HCT116 (cell line): ENCODE data around the gene EXOC6B. TPM values are rescaled to one million over a fixed set of nuclear protein-coding genes. Genes with fewer than 3 reads are reported as not detected.

ENCODE experiments used
- ATAC-seq: fragments of 200-7000 bp; cut with Tn5 transposase; 2 replicates; pipeline ENCODE4 v1.9.1; 2020; ENCODE audit warnings: mild to moderate bottlenecking, moderate library complexity
- BruUV-seq: library from RNA; stranded (reverse); fragments of 400-500 nt; replicated peaks from 2 replicates; lab custom pipeline; 2021; lab: Mats Ljungman, UMichigan
- CTCF ChIA-PET: fragments of 300-600 bp; sonication (Branson Sonifier 250); formaldehyde crosslinking; loops from one replicate; lab custom pipeline; 2021; ENCODE audit warnings: antibody characterized with exemption; lab: Charles Lee
- POLR2A ChIA-PET: fragments of 300-600, 350-600 bp; sonication (Branson Sonifier 250); formaldehyde crosslinking; loops from one replicate; lab custom pipeline; 2021; ENCODE audit warnings: antibody characterized with exemption; lab: Charles Lee
- RAD21 ChIA-PET, 2 experiments: fragments of 300-600 bp; sonication (Branson Sonifier 250); formaldehyde crosslinking; loops; one replicate each; lab custom pipeline; 2023; ENCODE audit warnings: low total read pairs in 2 of 2; ENCODE audit not compliant: uncharacterized antibody in 2 of 2, unreplicated experiment in 2 of 2, low non-redundant PET in 1 of 2; lab: Charles Lee
- DNase-seq: peaks from one replicate; pipeline ENCODE4 v3.0.0-alpha.2; 2010; ENCODE audit warnings: low read depth, low spot score
- H2AFZ ChIP-seq: fragments of 200-600 bp; shearing (Covaris generic), sonication (generic); 2 replicates; pipeline ENCODE4 v1.6.1; 2017; ENCODE audit warnings: low read depth, mixed run types, mixed read lengths, antibody characterized with exemption, low read length; ENCODE audit not compliant: poor library complexity, severe bottlenecking
- H3K27ac ChIP-seq: 2 replicates; pipeline ENCODE4 v1.5.1; 2012; ENCODE audit warnings: low read depth, low read length
- H3K27me3 ChIP-seq: fragments of 200-600 bp; sonication (generic); 2 replicates; pipeline ENCODE4 v1.6.1; 2016; ENCODE audit warnings: mixed run types, low read length, mixed read lengths; ENCODE audit not compliant: insufficient read depth
- H3K36me3 ChIP-seq, 2 experiments: fragments of 200-500 bp in 1 of 2; fragments of 200-600 bp in 1 of 2; sonication (Bioruptor generic) in 1 of 2; sonication (generic) in 1 of 2; 2 replicates each; pipeline versions ENCODE4 v1.5.1 to v1.6.1; 2014 to 2016; ENCODE audit warnings: low read length in 2 of 2, inconsistent platforms in 1 of 2, mixed read lengths in 1 of 2, mixed run types in 1 of 2; ENCODE audit not compliant: insufficient read depth in 2 of 2, control insufficient read depth in 1 of 2
- H3K4me1 ChIP-seq, 2 experiments: fragments of 200-600 bp in 1 of 2; sonication (generic) in 1 of 2; 2 replicates each; pipeline versions ENCODE4 v1.5.1 to v1.6.1; 2012 to 2017; ENCODE audit warnings: low read length in 2 of 2, inconsistent platforms in 1 of 2, mild to moderate bottlenecking in 1 of 2, mixed read lengths in 1 of 2, mixed run types in 1 of 2, moderate library complexity in 1 of 2; ENCODE audit not compliant: insufficient read depth in 2 of 2, control insufficient read depth in 1 of 2
- H3K4me2 ChIP-seq: fragments of 200-600 bp; sonication (generic); 2 replicates; pipeline ENCODE4 v1.6.1; 2017; ENCODE audit warnings: mixed run types, low read length, mixed read lengths
- H3K4me3 ChIP-seq, 2 experiments: fragments of 200-600 bp in 1 of 2; sonication (generic) in 1 of 2; replicated peaks in 1 of 2; 2 replicates each; pipeline ENCODE4 v1.5.1; 2011 to 2016; ENCODE audit warnings: low read length in 2 of 2, control low read depth in 1 of 2, low read depth in 1 of 2, mild to moderate bottlenecking in 1 of 2, mixed read lengths in 1 of 2, mixed run types in 1 of 2
- H3K79me2 ChIP-seq: fragments of 200-600 bp; sonication (generic); 2 replicates; pipeline ENCODE4 v1.6.1; 2017; ENCODE audit warnings: mild to moderate bottlenecking, mixed run types, low read length, moderate library complexity, mixed read lengths; ENCODE audit not compliant: insufficient read depth
- H3K9ac ChIP-seq: fragments of 200-600 bp; sonication (generic); 2 replicates; pipeline ENCODE4 v1.6.1; 2016; ENCODE audit warnings: low read length, mixed read lengths
- H3K9me2 ChIP-seq: fragments of 200-600 bp; sonication (generic), shearing (Covaris generic); 2 replicates; pipeline ENCODE4 v1.6.1; 2017; ENCODE audit warnings: mixed run types, mild to moderate bottlenecking, moderate library complexity; ENCODE audit not compliant: insufficient read depth
- H3K9me3 ChIP-seq, 2 experiments: fragments of 200-500 bp in 1 of 2; fragments of 200-600 bp in 1 of 2; sonication (Bioruptor generic) in 1 of 2; sonication (generic) in 1 of 2; 2 replicates each; pipeline ENCODE4 v1.6.1; 2014 to 2017; ENCODE audit warnings: low read length in 2 of 2, mixed read lengths in 2 of 2, inconsistent platforms in 1 of 2, low read depth in 1 of 2, mild to moderate bottlenecking in 1 of 2, mixed run types in 1 of 2, moderate library complexity in 1 of 2; ENCODE audit not compliant: control insufficient read depth in 1 of 2, insufficient read depth in 1 of 2
- H4K20me1 ChIP-seq: fragments of 200-600 bp; sonication (generic), shearing (Covaris generic); 2 replicates; pipeline ENCODE4 v1.6.1; 2017; ENCODE audit warnings: mixed run types, mild to moderate bottlenecking, moderate library complexity; ENCODE audit not compliant: insufficient read depth
- ATF3 ChIP-seq: IDR thresholded peaks from 2 replicates; pipeline ENCODE4 v1.6.1; 2012
- CTCF ChIP-seq, 3 experiments: fragments of 200-600 bp in 1 of 3; sonication (generic) in 1 of 3; IDR thresholded peaks in 2 of 3; conservative IDR thresholded peaks in 1 of 3; 2 replicates each; pipeline ENCODE4 v1.5.1; 2012 to 2017; ENCODE audit warnings: low read depth in 2 of 3, low read length in 2 of 3, antibody characterized with exemption in 1 of 3, borderline replicate concordance in 1 of 3, control low read depth in 1 of 3, mild to moderate bottlenecking in 1 of 3, mixed read lengths in 1 of 3, mixed run types in 1 of 3, moderate library complexity in 1 of 3; ENCODE audit not compliant: insufficient read depth in 1 of 3
- EGR1 ChIP-seq: IDR thresholded peaks from 2 replicates; pipeline ENCODE4 v1.6.1; 2012; ENCODE audit warnings: low read depth
- EZH2 ChIP-seq: fragments of 200-600 bp; sonication (generic); IDR thresholded peaks from 2 replicates; pipeline ENCODE4 v1.6.1; 2017; ENCODE audit warnings: antibody characterized with exemption, mixed run types
- JUND ChIP-seq: IDR thresholded peaks from 2 replicates; pipeline ENCODE4 v1.6.1; 2012
- MAX ChIP-seq: IDR thresholded peaks from 2 replicates; pipeline ENCODE4 v1.6.1; 2012
- POLR2AphosphoS5 ChIP-seq: IDR thresholded peaks from 2 replicates; pipeline ENCODE4 v1.6.1; 2011; ENCODE audit warnings: mild to moderate bottlenecking, low read depth, low read length, moderate library complexity
- RAD21 ChIP-seq: IDR thresholded peaks from 2 replicates; pipeline ENCODE4 v1.6.1; 2012; ENCODE audit warnings: low read depth, mild to moderate bottlenecking
- REST ChIP-seq: IDR thresholded peaks from 2 replicates; pipeline ENCODE4 v1.6.1; 2012; ENCODE audit warnings: low read depth
- SIN3A ChIP-seq: IDR thresholded peaks from 2 replicates; pipeline ENCODE4 v1.6.1; 2012; ENCODE audit warnings: low read depth
- SRF ChIP-seq: IDR thresholded peaks from 2 replicates; pipeline ENCODE4 v1.6.1; 2012; ENCODE audit warnings: low read depth
- TCF7L2 ChIP-seq: IDR thresholded peaks from 2 replicates; pipeline ENCODE4 v1.7.0; 2011; ENCODE audit warnings: borderline replicate concordance, inconsistent platforms; ENCODE audit not compliant: insufficient read depth, insufficient read length; ENCODE audit errors: extremely low read depth
- ZNF274 ChIP-seq: fragments of 200-500 bp; sonication (Bioruptor generic); IDR thresholded peaks from 2 replicates; pipeline ENCODE4 v1.6.1; 2014; ENCODE audit warnings: mild to moderate bottlenecking, low read depth, low read length, inconsistent platforms
- intact Hi-C: fragments of 100-400 bp; cut with micrococcal nuclease; formaldehyde crosslinking; loops from 2 replicates; pipeline ENCODE4 v1.10.0; 2022
- total RNA-seq: library from RNA; stranded (reverse); gene quantifications from one replicate; pipeline ENCODE4 v1.2.1, GENCODE V29; 2021; ENCODE audit not compliant: unreplicated experiment

EXOC6B gene
- total RNA-seq, 1 experiment from 2014 or later, result 25.4 TPM

GRCh38 chr2:72263776-72264060 is 562.1 kb downstream of the EXOC6B start:
- ChIA-PET CTCF (no interaction called here), RAD21 (no interaction called here), POLR2A (no interaction called here)
- DNase-seq (no peak), ATAC-seq (no peak)
- H3K36me3 ChIP-seq, result no peaks in the 10 kb centered on the region
- H3K9ac ChIP-seq, result no peak overlapping the region
- no peak overlapping the region for H3K4me3 ChIP-seq
- BruUV-seq, result no TSS peak
- H4K20me1 ChIP-seq, result no peaks in the 10 kb centered on the region
- no peaks in the 10 kb centered on the region for H3K27me3 ChIP-seq
- H3K79me2 ChIP-seq, result no peaks in the 10 kb centered on the region
- no peaks in the 10 kb centered on the region for H3K4me1 ChIP-seq
- no peak overlapping the region for H2AFZ ChIP-seq
- no peaks in the 10 kb centered on the region for H3K9me3 ChIP-seq
- intact Hi-C loops, result no loop called here
- H3K9me2 ChIP-seq, result no peaks in the 10 kb centered on the region
- TF ChIP-seq EZH2, result no peak
- no peak overlapping the region for H3K4me2 ChIP-seq
- H3K27ac ChIP-seq, result no peak overlapping the region

- H3K4me2 ChIP-seq, result no peak overlapping the region
- H3K4me1 ChIP-seq, result no peaks in the 10 kb centered on the region
- intact Hi-C loops, result no loop called here
- H3K4me3 ChIP-seq, result no peak overlapping the region
- POLR2A ChIA-PET, result no interaction called here
- H3K27me3 ChIP-seq, result no peaks in the 10 kb centered on the region
- no peak overlapping the region for H3K27ac ChIP-seq
- TF ChIP-seq MAX, result no peak
- TF ChIP-seq POLR2AphosphoS5, result no peak
- TF ChIP-seq CTCF (IDR thresholded peaks at IDR 0.05 in 2 of 3, conservative IDR thresholded peaks at IDR 0.05 in 1 of 3; ENCODE audit: borderline replicate concordance in 1 of 3, insufficient read depth in 1 of 3, low read depth in 2 of 3, low read length in 2 of 3), result no peak
- TF ChIP-seq TCF7L2, result no peak
- no peak for TF ChIP-seq EGR1
- no peak for TF ChIP-seq ATF3
- TF ChIP-seq ZNF274, result no peak
- no peak for TF ChIP-seq SIN3A
- TF ChIP-seq REST, result no peak
- TF ChIP-seq JUND, result no peak
- TF ChIP-seq RAD21, result no peak
- TF ChIP-seq EZH2, result no peak
- TF ChIP-seq SRF, result no peak
- ATAC-seq (no peak), DNase-seq (no peak)
- no peaks in the 10 kb centered on the region for H3K9me3 ChIP-seq
- BruUV-seq, result no TSS peak
- H3K9me2 ChIP-seq, result no peaks in the 10 kb centered on the region
- H3K36me3 ChIP-seq, result no peaks in the 10 kb centered on the region
- no peaks in the 10 kb centered on the region for H3K79me2 ChIP-seq
- no peak overlapping the region for H3K9ac ChIP-seq
- H4K20me1 ChIP-seq, result no peaks in the 10 kb centered on the region
- RAD21 ChIA-PET, result no interaction called here
- CTCF ChIA-PET, result no interaction called here
- no peak overlapping the region for H2AFZ ChIP-seq
These were observed 562.6 kb downstream of the EXOC6B start for GRCh38 chr2:72263043-72263775.
